Activated effector memory CD4-positive, alpha-beta T cell treated with anti-CD3 and anti-CD28 coated beads, Interleukin-2, amount 50 U/mL, for 16 hours (primary cell): ENCODE results near the gene ARHGEF38.

Source experiments
- DNase-seq: peaks from one replicate; pipeline ENCODE4 v3.0.0-alpha.2; 2020

Gene ARHGEF38, protein sequence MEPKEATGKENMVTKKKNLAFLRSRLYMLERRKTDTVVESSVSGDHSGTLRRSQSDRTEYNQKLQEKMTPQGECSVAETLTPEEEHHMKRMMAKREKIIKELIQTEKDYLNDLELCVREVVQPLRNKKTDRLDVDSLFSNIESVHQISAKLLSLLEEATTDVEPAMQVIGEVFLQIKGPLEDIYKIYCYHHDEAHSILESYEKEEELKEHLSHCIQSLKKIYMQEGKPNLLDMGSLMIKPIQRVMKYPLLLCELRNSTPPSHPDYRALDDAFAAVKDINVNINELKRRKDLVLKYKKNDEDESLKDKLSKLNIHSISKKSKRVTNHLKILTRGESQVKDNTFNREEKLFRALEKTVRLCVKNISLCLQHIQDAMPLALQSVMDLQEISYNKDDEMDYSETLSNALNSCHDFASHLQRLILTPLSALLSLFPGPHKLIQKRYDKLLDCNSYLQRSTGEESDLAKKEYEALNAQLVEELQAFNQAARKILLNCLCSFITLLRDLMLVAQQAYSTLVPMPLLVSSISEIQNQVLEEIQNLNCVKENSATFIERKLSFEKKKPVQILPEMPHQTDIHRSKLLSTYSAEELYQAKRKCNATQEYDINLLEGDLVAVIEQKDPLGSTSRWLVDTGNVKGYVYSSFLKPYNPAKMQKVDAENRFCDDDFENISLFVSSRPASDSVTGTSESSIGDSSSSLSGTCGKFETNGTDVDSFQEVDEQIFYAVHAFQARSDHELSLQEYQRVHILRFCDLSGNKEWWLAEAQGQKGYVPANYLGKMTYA

DNA sequence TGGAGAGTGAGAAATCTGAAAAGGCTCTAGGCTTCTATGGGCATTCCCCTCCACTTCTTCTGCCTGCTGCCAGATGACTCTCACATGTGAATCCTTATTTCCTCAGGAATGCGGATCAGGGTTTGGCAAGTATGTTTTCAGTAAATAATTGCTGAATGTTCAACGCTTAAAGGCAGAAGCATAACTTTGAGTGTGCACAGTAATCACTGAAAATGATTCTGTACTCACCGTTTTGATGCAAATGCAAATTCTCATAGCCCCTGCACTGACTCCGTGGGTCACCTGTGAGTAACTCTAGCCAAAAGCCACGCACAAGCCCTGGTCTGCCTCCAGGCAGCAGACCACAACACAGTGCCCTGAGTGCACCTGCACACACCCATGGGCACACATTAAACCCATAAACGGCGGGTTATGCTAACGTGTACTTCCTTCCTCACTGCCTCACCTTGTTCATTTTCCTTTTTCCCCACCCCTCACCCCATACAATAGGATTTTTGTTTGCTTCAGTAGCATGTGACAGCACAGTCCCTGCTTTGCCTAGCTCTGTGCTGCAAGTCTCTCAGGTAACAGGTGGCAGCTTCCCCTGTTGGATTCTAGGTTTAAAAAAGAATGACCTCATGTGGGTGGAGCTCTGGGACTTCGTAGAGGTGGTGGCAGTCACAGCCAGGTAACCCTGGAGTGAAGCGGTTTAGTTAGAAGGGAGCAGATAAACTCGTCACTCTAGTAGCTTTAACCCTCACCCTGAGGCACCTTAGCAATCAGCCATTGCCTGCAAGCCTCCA is at the start of gene ARHGEF38:
ARHGEF38 (plus strand) TSS at position 656 of the 782 bp plus-strand sequence. CDS start 146 bp downstream, outside the sequence.
- DNase-seq = no peak

DNA sequence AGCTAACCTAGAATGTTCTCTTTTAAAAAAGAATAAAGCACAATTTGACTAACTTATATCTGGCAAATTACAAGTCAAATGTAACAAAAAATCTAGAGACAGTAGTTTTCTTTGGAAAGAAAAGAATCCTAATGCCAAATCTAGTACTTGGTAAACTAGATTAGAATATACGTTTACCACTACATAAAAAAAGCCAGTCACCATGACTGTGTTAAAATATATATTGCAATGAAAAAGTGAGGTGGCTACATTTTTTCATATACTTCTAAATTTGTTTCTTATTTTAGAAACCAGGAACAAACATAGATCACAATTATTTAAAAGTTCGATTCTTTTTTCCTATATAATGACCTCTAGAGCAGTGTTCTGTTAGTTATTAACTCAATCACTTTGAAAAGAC is 48.9 kb upstream of the ARHGEF38 start:
- no peak for DNase-seq

DNA sequence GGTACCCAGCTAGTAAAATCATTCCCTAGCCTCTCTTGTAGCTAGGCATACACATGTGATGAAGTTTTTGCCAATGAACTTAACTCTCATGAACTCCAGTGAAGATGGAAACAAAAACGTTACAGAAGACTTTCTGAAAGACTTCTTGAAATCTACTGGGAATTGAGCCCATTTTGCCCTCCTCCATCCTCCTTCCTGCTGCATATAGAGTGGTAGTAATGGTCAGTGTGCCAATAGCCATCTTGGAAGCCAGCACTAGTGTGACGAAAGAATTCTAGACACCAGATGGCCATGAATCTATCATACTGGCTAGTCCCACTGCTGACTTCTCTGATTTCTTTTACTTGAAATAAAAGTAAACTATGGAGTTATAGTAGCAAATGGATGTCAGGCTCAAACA is 47.7 kb upstream of the ARHGEF38 start:
- no peak for DNase-seq

DNA sequence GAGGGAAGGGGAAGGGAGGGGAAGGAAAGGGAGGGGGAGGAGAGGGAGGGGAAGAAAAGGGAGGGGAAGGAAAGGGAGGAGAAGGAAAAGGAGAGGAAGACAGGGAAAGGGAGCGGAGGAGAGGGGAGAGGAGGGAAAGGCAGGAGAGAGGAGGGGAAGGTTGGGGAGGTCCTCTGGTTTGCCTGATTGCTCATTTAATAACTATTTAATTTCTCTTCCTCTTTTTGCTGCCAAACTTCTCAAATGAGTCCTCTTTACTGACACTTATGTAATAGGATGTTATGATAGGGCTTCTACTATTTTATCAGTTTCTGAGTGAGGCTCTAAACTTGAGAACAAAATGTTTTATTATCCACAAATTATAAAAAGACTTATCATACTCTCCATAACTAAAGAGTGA is 43.1 kb upstream of the ARHGEF38 start:
- no peak for DNase-seq

DNA sequence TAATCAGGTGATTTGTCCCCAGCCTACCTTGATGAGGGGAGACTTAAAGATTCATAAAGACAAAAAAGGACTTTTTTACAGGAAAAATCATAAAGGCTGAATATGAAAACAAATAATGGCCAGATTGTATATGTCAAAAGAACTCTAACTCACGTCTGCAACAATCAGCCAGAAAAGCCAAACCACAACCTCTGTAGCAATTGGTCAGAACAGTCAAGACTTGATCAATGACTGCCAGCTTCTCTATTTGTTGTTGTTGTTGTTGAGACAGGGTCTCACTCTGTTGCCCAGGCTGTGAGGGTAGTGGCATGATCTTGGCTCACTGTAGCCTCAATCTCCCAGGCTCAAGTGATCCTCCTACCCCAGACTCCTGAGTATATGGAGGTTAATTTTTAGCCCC is 42.7 kb upstream of the ARHGEF38 start:
- DNase-seq = no peak

DNA sequence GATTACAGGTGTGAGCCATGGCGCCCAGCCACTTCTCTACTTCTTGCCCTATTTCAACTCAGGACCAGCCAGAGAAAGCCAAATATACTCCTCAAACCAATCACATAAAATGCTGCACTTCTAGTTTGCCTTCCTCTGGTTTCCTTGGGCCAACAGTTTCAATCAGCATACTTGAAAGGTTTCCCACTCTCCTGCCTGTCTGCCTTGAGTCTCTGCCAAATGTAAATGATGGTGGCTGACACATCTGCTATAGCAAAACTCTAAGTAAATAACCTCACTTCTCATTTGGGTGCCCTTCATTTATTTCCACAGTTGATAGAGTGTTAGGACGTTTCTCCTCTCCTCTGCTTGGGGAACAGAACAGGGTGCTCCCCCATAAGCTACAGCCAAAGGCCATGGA is 42.2 kb upstream of the ARHGEF38 start:
- DNase-seq = no peak

GRCh38 chr4:105520819-105521790 is 31.3 kb upstream of the ARHGEF38 start:
- no peak for DNase-seq

DNA sequence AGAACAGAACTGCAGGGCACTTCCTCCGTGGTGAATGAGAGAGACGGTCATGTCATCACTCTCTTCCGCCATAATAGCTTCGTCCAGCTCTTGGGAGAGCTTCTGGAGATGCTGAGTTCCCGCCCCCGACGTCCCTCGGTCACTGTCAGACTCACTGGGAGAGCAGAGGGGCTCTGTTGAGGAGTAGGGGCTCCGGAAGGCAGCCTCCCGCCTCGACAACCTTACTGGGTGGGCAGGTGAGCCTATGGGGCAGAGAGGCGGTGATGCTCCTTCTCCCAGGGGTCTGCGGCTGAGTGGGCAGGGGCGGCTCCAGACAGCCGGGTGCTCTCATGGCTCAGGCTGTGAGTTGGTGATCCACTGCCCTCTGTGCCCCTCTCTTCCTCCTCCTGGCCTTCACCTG is 25.8 kb upstream of the ARHGEF38 start:
- no peak for DNase-seq

DNA sequence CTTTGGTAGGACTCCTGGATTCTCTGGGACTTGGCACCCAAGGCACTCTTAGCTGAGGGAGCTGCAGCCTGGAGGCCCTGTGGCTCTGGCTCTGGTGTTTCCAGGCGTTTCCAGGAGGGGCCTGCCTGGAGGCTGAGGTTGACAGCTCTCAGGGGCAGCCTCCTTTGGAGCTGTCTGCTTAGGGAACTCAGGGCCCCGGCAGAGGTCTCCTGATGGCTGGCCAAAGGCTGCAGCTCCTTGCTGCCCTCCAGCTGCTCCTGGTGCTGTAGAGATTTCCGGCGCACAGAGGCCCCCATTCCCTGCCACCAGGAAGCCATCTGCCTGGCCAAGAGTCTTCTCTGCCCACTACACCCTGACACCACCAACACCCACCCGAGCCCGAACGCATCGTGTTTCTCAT is 25.3 kb upstream of the ARHGEF38 start:
- no peak for DNase-seq

DNA sequence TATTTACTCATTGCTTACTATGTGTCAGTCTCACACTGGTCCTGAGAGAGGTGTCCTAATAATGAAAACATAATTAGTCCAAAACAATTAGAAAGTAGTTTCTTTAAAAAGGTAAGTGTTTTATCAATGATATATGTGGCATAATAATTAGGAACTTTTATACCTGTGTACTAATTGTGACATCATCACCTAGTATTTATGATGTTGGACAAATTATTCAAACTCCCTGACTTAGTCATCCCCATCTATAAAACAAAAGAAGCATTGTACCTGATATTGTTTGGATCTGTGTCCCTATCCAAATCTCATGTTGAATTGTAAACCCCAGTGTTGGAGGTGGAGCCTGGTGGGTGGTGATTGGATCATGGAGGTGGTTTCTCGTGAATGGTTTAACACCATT is 15.8 kb upstream of the ARHGEF38 start:
- DNase-seq = no peak

DNA sequence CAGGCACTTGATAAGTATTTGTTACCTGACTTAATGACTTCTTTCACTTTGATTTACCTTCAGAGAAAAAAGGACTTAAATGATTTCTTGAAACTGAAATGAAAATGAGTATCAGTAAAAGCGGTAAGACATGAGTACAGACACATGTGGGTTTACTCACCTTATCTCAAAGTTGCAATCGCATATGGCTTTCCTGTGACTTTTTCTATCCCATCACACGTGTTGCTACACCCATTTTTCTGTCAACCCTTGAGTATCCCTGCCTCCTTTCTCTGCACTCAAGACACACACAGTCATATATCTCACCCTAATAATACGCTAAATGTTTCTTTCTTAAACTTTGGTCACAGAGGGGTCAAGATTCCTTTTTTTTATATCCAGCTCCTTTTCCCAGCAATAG is 11.0 kb upstream of the ARHGEF38 start:
- DNase-seq = no peak

DNA sequence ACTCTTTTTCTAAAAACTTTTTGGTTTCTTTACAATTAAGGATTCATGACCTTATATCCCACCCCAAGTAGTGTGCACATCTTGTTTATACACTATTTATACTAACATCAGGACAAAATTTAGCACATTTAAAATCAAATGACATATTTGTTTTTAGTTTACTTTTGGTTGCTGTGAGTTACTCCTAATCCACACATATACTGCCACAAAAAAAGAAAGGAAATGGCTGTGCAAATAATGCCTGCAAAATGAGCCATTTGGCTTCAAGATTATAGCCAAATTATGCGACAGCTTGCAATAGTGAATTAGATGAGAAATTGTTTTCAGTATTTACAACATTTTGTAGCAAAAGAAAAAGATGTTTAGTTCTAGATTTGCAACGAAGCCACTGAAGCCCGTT is 10.4 kb upstream of the ARHGEF38 start:
- DNase-seq = no peak

- no peak for DNase-seq
These were observed 9.1 kb upstream of the ARHGEF38 start for GRCh38 chr4:105543346-105543745.

GRCh38 chr4:105543881-105544280 is 8.5 kb upstream of the ARHGEF38 start:
- DNase-seq = no peak

DNA sequence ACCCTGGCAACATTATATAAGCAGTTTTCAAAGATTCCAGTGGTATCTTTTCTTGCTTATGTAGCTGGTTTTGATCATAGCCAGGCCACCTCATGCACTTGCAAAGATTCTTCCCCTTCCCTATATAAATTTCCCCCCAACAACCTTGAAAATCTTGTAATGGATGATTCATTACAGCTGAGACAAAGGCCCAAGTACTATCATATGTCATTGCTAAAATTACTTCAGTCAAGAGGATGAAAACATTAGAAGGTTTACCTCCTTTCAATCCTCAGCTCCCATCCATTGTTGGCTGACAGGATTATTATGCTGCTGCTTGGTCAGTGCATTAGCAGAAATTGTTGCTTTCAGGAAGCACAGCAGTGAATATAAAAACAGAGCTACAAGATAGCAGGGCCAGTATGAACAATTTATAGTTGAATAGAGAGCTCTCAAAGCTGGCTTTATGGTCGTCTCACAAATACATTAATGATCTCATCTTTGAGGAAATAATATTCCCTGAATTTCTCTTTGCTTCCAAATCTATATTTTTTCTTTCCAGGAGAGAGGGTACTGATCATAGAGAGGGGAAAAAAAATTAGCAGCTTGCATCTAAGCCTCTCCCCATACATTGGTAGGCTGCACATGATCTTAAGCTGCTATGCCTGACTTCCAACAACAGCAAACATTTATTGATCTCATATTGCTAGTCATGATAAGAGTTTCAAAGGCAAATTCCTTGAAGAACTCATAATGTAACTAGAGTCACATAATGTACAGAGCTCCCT is 7.7 kb upstream of the ARHGEF38 start:
- DNase-seq = no peak

GRCh38 chr4:105546086-105546485 is 6.3 kb upstream of the ARHGEF38 start:
- no peak for DNase-seq

DNA sequence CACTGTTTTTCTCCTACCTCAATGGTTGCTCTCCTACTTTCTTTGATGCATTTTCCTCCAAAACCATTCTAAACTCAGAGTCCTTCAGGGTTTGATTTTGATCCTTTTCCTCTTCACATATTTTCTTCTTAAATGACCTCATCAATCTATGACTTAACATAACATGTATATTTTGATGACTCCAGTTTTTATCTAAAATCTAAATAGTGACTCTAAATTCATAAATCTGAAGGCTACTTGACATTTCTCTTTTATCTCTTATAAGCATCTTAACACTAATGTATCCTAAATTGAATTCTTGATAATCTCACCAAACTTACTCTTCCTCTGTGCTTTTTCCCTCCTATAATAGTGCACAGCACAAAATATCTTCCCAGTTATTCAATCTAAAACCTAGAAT is 4.7 kb upstream of the ARHGEF38 start:
- no peak for DNase-seq

GRCh38 chr4:105548483-105548882 is 3.9 kb upstream of the ARHGEF38 start:
- no peak for DNase-seq

- DNase-seq = no peak
These were observed 1.8 kb upstream of the ARHGEF38 start for GRCh38 chr4:105550641-105551040.

GRCh38 chr4:105555409-105555808 is 3.0 kb downstream of the ARHGEF38 start:
- DNase-seq = no peak

- no peak for DNase-seq
These were observed 3.8 kb downstream of the ARHGEF38 start for GRCh38 chr4:105556206-105556605.
